DMS153 (cell line): ENCODE results near the gene ST14.
A peak's percentile ranks its signal among the peaks of the same experiment; 100 is the strongest.

Source experiments
- DNase-seq: peaks from one replicate; lab custom pipeline; 2025; lab: John Stamatoyannopoulos, UW

Gene ST14

DNA sequence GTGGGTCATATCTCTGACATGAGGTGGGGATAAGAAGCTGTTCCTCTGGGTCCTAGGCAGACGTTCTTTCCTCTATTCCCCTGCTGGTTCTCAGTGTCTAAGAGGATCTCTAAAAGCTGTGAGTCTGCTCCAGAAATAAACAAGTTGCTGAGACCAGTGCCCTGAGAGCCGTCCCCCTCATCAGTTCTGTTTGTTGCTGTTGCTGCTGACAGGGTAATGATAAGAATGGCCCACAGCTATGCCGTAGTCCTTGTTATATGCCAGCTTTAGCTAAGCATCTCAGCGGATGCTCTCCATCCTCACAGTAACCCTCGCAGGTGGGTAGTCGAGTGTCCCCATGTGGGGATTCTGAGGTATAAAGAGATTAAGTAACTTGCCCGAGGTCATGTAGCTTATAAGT lies 23.5 kb upstream of the ST14 start:
- DNase-seq: no peak

DNA sequence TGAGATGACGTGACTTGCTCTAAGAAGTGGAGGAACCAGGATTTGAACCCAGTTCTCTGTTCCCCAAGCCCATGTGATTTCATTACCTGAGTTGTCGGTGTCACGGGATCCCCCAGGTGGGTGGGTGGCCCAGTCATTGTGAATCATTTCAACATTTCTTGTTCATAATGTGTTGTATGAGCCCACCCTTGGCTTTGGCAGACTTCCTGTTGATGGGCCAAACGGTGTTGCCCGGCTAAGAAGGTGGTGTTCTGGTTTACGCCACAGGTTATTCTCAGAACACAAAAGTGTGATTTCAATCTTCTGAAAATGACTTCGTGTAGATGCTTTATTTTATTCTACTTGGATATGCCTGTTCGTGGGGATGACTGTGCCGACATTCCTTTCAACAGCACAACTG lies 21.6 kb upstream of the ST14 start:
- DNase-seq: no peak

DNA sequence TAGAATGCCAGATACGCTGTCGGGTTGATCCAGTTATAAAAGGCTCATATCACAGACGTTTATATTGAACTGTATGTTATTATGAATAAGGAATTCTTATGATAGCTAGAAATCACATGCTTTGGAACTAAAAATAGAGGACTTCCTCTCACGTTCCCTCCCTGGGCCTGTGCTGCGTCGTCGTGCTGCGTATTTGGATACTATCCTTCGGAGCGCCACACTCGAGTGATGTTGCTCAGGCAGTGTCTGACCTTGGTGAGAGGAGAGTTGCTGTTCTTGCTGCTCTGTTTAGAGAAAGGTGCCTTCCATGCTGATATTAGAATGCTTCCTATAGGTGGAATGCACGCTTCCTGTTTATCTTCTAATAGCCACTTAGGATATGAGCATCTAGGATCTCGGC lies 20.2 kb upstream of the ST14 start:
- no peak for DNase-seq

DNA sequence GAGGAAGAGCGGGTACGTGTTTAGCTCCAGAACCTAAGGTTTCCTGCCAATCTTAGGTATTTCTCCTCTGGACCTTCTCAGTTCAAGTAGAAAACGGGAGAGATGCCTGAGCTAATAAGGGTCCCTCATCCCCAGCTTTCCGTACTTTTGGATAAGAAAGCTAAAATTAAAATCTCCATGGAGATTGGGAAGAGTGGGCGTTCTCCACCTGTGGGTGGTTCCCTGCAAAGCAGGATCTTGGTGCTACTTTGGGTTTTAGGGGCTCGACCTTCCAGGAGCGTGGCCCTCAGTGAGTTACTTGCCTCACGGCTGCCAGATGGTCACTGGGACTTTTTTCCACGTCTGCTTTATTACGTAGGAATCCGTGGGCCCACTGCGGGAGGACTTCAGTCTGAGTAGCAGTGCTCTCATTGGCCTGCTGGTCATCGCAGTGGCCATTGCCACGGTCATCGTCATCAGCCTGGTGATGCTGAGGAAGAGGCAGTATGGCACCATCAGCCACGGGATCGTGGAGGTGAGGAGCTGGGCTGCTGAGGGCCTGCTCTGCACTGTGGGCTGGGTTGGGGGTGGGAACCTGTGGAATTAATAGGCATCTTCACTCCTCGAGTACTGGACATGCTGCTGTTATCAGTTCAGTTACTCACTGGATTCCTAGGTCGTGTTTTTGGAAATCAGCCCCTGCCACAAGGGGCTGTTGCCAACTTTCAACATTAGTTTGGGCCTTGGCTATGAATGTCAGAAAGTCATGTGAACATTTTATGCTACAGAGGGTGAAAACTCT lies 17.8 kb upstream of the ST14 start:
- no peak for DNase-seq

DNA sequence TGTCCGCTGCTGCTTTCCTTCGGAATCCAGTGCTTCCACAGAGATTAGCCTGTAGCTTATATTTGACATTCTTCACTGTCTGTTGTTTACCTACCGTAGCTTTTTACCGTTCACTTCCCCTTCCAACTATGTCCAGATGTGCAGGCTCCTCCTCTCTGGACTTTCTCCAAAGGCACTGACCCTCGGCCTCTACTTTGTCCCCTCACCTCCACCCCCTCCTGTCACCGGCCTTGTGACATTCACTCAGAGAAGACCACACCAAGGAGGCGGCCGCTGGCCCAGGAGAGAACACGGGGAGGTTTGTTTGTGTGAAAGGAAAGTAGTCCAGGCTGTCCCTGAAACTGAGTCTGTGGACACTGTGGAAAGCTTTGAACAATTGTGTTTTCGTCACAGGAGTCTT lies 15.4 kb upstream of the ST14 start:
- no peak for DNase-seq

DNA sequence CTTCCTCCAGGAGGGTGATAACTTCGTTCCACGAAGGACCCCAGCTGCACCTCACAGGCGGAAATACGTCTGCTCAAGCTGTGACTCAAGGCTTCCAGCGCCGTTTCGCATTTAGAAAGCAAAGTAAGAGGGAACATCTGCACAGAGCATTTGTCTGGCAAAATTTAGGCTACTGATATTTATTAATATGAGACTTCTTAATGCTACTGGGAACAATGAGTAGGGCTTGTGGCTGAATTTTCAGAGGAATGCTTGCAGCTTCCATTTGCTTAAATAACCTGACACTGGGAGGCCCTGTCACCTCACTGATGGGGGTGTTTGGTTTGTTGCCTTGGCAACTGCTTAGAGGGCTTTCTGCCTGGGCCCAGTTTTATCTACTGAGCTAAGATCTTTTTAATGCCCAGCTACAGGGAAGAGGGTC lies 14.7 kb upstream of the ST14 start:
- DNase-seq: no peak

DNA sequence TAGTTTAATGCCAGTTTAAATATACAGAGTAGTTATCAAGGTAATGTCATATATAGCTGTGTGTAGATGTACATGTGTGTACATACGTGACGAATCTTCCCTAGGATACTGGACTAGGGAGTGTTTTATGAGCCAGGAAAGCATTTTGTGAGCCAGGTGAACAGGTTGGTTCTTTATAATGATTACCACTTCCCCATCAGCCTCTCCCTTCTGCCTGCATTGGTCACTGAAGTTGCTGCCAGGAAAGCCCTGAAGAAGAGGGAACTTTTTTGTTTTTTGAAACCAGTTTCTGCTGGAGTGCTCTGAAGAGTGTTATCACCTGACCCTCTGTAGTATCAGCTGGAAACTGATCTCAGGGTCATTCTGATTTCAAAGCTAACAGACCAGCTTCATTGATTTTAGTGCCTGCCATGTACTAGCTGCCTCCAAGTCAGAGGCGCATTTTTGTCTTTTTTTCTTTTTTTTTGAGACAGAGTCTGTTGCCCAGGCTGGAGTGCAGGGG lies 14.2 kb upstream of the ST14 start:
- DNase-seq: peak; percentile 14

DNA sequence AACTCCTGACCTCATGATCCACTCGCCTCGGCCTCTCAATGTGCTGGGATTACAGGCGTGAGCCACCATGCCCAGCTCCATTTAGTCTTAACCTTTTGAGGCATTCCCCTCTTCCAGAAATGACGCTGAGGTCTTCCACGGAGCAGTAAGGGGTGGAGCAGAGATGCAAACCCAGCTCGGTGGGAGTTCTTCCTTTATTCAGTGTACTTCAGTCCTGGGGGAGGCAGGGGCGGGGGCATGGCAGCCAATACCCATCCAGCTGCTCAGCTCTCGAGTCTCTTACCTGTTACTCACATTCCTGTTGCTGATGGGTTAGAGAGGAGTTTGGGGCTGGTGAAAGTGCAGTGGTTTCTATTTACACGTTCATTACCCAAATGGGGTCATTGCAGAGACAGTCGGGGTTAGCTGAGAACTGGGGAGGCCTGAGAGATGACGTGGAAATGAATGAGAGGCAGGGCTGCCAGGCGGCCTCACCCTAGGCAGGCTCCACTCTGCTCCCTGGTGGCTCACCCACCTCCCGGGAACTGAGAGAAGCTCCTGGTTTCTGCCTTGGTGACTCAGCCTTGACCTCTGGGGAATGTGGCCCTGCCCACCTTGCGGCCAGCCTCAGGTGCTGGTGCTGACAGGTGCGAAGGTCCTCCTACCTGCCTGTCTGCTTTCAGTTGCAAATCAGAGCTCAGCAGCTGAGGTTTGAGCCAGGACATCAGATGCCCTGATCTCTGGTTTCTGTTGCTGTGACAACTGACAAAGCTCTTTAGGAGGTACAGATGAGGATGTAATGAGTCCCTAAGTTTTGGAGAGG lies 13.4 kb upstream of the ST14 start:
- peak; percentile 66 for DNase-seq

DNA sequence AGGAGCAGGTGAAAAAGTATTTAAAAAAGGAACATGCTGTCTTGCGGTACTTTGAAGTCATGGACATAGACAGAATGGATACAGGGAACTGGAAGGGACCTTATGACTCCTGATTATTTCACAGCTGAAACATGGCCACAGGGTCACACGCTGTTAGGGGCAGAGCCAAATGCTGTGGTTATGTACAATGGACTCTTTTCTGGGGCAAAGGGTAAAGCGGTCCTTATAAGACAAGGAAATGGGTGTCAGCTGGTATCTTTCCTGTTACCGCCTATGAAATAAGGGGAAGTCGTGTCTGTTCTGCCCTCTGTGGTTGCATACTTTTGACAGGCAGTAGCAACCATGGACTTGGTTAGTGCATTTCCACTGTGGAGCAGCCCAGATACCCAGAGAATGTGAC lies 12.8 kb upstream of the ST14 start:
- no peak for DNase-seq

DNA sequence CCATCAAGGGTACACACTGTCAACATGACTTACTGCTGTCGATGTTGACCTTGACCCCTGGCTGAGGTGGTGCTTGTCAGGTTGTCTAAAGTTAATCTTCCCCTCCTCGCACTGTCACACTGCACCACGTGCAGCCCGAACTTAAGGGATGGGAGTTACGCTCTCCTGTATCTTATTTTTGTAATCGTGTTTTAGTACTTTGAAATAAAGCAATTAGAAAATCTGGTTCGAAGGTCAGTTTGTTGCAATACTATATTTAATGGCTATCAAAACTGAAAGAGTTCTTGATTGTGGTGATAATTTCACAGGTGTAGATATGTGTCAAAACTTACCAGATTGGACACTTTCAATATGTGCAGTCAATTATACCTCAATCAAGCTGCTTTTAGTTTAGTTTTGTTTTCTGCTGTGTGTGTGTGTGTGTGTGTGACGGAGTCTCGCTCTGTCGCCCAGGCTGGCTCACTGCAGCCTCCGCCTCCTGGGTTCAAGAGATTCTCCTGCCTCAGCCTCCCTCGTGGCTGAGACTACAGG lies 10.7 kb upstream of the ST14 start:
- no peak for DNase-seq

DNA sequence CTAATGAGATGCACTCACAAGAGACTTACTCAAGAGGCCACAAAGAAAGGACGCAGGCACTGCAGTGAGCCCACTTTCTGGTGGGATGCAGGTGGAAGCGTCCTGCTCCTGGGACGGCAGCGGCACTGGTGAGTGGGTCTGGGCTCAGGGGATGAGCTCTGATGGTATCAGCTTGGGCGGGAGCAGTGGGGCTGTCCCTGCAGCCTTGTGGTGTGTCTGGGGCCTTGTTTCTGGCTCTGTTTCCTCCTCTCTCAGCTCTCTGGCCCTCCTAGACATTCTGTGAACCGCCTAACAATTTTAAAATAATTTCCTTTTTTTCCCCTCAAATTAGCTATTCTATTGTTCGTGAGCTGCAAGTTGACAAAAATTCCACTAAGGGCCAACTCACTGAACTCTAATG lies 8.8 kb upstream of the ST14 start:
- DNase-seq: no peak

DNA sequence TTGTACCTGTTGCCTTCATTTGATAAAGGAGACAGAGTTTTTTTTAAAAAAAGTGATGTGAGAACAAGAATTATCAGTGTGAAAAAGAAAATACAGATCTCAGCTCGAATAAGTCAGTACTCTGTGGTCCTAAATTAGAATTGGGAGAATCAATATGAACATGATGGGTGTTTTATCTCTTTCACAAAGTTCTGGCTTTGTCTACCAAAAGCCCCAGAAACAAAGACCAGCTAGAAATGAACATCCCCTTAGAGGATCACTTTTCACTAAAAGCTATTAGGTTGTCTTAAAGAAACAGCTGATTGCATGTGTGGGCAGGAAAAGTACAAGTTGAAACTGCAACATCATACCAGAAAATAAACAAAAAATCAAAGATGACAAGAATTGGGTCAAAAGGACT lies 8.4 kb upstream of the ST14 start:
- DNase-seq: no peak

DNA sequence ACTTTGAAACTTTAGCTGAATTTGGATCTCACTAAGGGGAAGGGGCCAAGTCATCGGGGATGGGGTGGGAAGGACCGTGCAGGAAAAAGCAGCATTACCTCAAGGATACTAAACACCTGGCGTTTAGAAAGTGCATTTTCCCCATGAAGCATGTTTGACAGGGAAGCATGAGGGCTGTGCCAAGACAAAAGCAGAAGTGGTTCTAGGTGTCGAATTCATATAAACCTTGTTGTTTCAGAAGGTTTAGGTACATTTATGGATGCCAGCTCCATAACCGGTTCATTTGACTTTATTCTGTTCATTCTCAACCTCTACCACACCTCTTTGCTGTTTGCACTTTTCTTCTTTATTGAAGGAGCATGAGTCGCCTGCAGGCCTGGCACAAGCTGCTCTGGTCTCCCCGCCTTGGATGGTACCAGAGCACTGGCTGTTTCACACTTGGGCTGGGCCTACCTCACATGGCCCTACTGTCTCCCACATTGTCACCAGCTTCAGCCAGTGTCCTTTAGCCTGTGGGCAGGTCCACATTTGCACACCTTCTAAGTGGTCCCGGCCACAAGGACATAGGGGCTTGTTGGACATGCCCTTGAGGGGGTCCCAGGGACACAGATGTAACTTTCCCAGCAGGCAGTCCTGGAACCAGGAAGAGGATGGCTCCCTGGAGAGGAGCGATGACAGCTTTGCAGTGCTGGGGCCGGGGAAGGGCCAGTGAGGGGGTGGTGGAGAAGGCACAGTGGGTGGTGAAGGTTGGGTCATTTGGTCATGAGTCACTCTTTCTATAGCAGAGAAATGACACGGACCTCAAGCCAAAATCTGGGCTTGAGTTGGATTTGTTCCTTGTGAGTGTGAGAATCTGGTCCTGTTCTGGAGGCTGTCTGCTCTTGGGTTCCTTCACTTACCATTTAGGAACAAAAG lies 3.2 kb upstream of the ST14 start:
- no peak for DNase-seq

DNA sequence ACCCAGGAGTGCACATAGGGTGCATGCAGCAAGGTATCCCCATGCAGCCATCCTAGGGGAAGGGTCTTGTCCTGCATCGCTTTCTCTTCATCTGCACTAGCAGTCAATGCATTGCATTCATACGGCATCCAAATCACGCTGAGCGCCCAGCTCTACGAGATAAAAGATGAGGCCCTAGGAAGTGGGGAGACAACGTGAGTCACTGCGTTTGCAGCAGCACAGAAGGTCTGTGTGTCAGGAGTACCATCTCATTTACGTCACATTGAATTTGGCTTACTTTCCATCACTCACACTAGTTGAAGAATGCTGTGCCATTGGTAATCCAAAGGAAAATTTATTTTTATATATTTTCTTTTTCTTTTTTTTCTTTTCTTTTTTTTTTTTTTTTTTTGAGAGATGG lies 2.5 kb upstream of the ST14 start:
- DNase-seq: no peak

DNA sequence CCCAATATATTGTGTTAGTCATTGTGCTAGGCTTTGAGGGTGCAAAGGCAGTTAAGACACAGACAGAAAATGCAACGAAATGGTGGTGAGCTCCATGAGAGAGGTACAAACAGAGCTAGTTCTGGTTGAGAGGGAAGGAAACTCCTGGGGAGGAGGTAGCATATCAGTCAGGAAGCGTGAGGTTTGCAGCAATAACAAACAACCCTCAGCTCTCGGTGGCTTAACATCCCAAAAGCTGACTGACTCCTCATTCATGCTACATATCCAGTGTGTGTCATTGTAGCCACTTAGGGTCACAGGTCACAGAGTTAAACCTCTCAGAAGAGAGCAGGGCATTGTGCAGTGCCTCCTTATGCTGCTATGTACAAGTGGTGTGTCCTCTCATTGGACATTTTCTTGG lies 1.7 kb upstream of the ST14 start:
- no peak for DNase-seq

DNA sequence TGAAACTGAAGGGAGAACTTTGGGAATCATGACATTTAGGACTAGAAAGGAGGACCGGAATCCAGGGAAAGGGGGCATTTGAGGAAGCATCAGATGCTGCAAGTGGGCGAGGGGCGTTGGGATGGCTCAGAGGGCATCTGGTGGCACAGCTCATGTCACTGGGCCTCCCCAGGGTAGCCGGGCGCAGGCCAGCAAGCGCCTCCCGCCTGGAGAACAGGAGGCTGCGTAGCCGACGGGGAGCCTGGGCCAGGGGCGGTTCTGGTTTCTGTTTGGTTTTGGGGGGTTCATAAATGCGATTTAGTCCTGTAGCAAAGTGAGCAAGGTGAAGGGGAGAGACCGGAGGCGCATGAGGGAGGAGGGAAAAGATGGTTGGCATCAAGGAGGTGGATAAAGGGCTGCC lies 443 bp upstream of the ST14 start:
- DNase-seq: no peak

DNA sequence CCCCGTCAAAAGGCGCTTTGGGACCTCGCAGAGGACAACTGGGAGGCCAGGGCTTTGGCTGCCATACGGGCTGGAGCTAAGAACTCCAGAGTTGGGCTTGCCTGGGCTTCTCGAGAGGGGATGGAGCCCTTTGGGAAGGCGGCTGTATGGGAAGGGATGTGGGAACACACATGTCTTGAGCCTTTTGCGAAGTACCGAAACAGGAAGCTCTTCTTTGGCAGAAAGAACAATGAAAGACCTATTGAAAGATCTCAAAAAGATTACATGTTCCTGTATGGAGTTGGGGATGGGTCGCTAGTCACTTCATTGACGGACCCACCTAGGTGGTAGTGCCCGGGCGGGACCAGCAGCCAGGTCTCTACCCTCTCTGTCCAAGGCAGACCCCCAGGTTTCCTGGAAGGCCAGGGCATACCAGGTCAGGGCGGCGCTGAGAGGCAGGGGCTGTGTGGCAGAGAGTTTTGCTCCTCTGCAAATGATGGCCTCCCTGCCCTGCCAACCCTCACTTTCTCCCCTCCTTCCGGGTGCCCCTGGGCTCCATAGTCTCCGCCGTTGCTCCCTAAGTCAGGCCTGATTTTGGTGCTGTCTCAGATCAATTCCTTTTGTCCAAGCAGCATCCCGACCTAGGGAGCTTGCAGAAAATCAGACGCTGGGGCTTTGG lies 1.0 kb downstream of the ST14 start:
- DNase-seq: no peak

DNA sequence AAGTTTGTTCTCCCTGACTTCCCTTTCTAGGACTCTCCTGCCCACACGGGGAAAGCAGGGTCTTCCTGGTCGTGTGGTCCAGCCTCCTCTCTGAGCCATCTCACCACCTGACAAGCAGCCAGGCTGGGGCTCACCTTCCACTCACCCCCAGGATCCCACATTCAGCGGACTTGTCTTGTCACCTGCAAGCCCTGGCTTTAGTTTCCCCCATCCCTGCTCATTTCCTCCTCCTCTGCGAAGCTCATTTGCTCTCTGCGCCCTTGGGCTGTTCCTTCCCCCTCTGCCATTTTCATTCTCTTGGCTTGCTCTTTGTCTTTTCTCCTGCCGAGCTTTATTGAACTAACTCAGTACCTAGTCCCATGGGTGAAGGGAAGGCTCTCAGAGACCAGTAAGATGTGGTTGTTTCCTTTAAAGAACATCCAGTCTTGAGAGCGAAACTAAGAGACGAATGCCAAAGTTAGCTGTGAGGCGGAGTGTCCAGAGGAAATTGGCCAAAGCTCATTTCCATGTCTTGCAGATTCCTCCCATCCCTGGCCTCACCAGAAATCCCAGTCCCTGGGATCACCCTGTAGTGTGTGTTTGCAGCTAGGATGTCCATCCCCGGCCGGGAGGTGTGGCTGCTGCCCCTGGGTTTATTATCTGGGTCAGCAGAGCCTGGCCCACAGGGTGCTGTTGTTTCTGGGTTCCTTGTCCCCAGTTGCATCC lies 2.0 kb downstream of the ST14 start:
- no peak for DNase-seq

DNA sequence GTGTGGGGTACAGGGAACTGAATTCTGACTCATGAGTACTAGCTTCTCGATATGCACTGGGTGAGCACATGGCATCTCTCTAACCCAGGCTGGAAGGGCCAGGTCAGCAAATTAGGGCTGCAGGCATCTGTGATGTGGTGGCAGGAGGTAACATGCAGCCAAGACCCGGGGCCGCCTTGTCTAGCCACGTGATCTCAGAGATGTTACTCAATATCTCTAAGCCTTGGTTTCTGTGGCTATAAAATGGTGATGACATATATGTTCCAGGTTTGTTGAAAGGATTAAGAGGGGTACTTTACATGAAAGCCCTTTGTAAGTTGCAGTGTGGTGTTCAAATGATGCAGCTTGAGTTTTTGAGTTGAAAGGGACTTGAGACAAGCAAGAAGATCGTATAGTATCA lies 3.2 kb downstream of the ST14 start:
- DNase-seq: peak; percentile 22

DNA sequence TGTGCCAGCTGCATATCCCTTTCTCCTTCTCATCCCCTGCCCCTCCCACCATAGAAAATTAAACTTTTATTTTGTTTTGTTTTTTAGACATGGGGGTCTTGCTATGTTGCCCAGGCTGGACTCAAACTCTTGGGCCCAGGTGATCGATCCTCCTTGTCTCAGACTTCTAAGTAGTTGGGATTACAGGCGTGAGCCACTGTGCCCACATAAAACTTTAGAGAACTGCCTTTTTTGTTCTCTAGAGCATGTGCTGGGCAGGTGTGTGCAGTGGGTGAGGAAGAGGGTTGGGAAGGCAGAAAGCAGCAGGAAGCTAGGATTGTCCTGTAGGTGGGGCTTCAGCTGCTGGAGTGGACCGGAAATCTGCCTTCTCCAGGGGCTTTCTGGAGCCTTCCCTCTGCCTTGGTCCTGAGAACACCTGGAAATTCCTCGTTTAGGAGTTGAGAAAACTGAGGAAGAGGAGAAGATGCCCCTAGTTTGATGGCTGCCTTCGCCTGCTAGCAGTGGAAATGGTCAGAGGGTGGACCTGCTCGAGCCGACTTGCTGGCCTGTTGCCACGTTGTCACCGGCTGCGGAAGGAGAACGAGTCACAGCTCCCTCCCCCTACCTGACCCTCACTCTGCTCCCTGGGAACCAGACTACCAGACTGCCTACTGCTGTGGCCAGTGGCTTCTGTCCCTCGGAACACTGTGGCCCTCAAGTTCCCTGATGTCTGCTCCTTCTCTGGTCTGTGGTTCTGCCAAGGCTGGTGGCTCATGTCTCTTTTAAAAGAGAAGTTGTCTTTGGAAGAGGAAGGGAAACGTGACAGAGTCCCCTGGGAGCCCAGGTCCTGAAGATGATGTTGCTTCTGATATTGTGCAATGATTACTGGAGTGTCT lies 4.0 kb downstream of the ST14 start:
- peak; percentile 56 for DNase-seq
